ENCODE data around the gene IL17A. TPM values are rescaled to one million over a fixed set of nuclear protein-coding genes. Genes with fewer than 3 reads are reported as not detected.

Gene IL17A
- total RNA-seq, 4 donors from 2014 or later, result not detected

GRCh38 chr6:52216932-52217575, 30.9 kb downstream of the IL17A start:
- intact Hi-C loops (cut with DNase I), result no loop called here
- 97% methylated on average over 5 of the region's 5 CpGs for WGBS

DNA sequence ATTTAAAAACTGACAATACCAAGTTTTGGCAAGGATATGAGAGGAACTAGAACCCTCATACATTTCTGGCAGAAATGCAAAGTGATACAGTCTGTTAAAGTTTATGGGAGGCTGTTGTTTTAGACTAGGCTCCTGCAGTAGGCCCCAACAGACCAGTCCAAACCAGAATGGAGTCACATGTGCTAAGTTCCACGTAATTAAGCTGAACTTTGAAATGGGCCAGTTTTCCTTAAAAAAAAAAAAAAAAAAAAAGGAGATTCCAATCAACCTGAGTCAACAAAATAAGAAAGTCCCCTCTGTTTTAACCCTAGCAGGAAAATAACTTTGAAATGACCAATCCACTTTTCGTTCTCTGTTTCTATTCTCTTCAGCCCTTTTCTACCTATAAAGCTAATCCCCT, 31.6 kb downstream of the IL17A start:
- intact Hi-C loops (cut with DNase I), result no loop called here
- TF ChIP-seq EP300 (IDR thresholded peaks at IDR 0.05), result no peak
- TF ChIP-seq POLR2A (IDR thresholded peaks at IDR 0.05; ENCODE audit: low read depth), result no peak
- no peak for TF ChIP-seq POLR2AphosphoS5 (IDR thresholded peaks at IDR 0.05)
- no peak for TF ChIP-seq CTCF (IDR thresholded peaks at IDR 0.05)
- H3K4me1 ChIP-seq, result peaks cover 0 to 4% (median 0%) of the 10 kb centered on the region in 4 donors

More at GRCh38 chr6:52216932-52217575, 30.9 kb downstream of the IL17A start:
- DNase-seq (ENCODE audit: extremely low spot score), result no peak
- H3K27ac ChIP-seq (replicated peaks in 1 of 4), result no peak overlapping the region
- no peaks in the 10 kb centered on the region for H3K27me3 ChIP-seq
- no peak overlapping the region for H3K4me3 ChIP-seq
- no peaks in the 10 kb centered on the region for H3K9me3 ChIP-seq
- H3K4me1 ChIP-seq, result peaks cover 0 to 4% (median 0%) of the 10 kb centered on the region in 4 donors
- no peaks in the 10 kb centered on the region for H3K36me3 ChIP-seq
- TF ChIP-seq POLR2A (IDR thresholded peaks at IDR 0.05; ENCODE audit: low read depth), result no peak
- TF ChIP-seq POLR2AphosphoS5 (IDR thresholded peaks at IDR 0.05), result no peak
- TF ChIP-seq EP300 (IDR thresholded peaks at IDR 0.05), result no peak
- no peak for TF ChIP-seq CTCF (IDR thresholded peaks at IDR 0.05)

GRCh38 chr6:52221302-52221701, 35.1 kb downstream of the IL17A start:
- TF ChIP-seq EP300 (IDR thresholded peaks at IDR 0.05) (no peak), POLR2AphosphoS5 (IDR thresholded peaks at IDR 0.05) (no peak)
- Histone ChIP-seq H3K27me3 (no peaks in the 10 kb centered on the region), H3K36me3 (no peaks in the 10 kb centered on the region), H3K27ac (replicated peaks in 1 of 4) (no peak overlapping the region), H3K9me3 (no peaks in the 10 kb centered on the region), H3K4me3 (no peak overlapping the region), H3K4me1 (no peaks in the 10 kb centered on the region)
- 50% methylated on average over 3 of the region's 3 CpGs for WGBS
- intact Hi-C loops (cut with DNase I), result no loop called here
- DNase-seq (ENCODE audit: extremely low spot score), result no peak

More for the DNA sequence above, 31.6 kb downstream of the IL17A start:
- no peaks in the 10 kb centered on the region for H3K36me3 ChIP-seq
- DNase-seq (ENCODE audit: extremely low spot score), result no peak
- H3K27me3 ChIP-seq, result no peaks in the 10 kb centered on the region
- WGBS, result 90% methylated on average over 2 of the region's 2 CpGs
- H3K27ac ChIP-seq (replicated peaks in 1 of 4), result no peak overlapping the region
- no peaks in the 10 kb centered on the region for H3K9me3 ChIP-seq
- no peak overlapping the region for H3K4me3 ChIP-seq

GRCh38 chr6:52227495-52227894, 41.3 kb downstream of the IL17A start:
- H3K4me1 ChIP-seq, result no peaks in the 10 kb centered on the region
- 75% methylated on average over 1 of the region's 1 CpG for WGBS
- no peaks in the 10 kb centered on the region for H3K9me3 ChIP-seq
- H3K27ac ChIP-seq (replicated peaks in 1 of 4), result no peak overlapping the region
- intact Hi-C loops (cut with DNase I), result no loop called here
- DNase-seq (ENCODE audit: extremely low spot score), result no peak
- H3K36me3 ChIP-seq, result no peaks in the 10 kb centered on the region
- no peak for TF ChIP-seq CTCF (IDR thresholded peaks at IDR 0.05)
- no peak for TF ChIP-seq POLR2A (IDR thresholded peaks at IDR 0.05; ENCODE audit: low read depth)
- no peak for TF ChIP-seq EP300 (IDR thresholded peaks at IDR 0.05)
- no peak for TF ChIP-seq POLR2AphosphoS5 (IDR thresholded peaks at IDR 0.05)
- no peak overlapping the region for H3K4me3 ChIP-seq
- no peaks in the 10 kb centered on the region for H3K27me3 ChIP-seq

GRCh38 chr6:52230685-52231084, 44.5 kb downstream of the IL17A start:
- 73% methylated on average over 1 of the region's 1 CpG for WGBS
- H3K4me1 ChIP-seq, result peaks cover 0 to 6% (median 3%) of the 10 kb centered on the region in 4 donors
- no peaks in the 10 kb centered on the region for H3K9me3 ChIP-seq
- H3K4me3 ChIP-seq, result no peak overlapping the region
- TF ChIP-seq CTCF (IDR thresholded peaks at IDR 0.05) (no peak), EP300 (IDR thresholded peaks at IDR 0.05) (no peak), POLR2A (IDR thresholded peaks at IDR 0.05; ENCODE audit: low read depth) (no peak), POLR2AphosphoS5 (IDR thresholded peaks at IDR 0.05) (no peak)
- H3K27ac ChIP-seq (replicated peaks in 1 of 4), result no peak overlapping the region
- intact Hi-C loops (cut with DNase I), result no loop called here
- H3K27me3 ChIP-seq, result no peaks in the 10 kb centered on the region
- no peak for DNase-seq (ENCODE audit: extremely low spot score)
- H3K36me3 ChIP-seq, result no peaks in the 10 kb centered on the region

All from esophagus muscularis mucosa (tissue), 4 donors.